K562 (cell line): Measurements from ENCODE around the gene TBX1. TPM values are rescaled to one million over a fixed set of nuclear protein-coding genes. Genes with fewer than 3 reads are reported as not detected.

Source experiments
- ARID2 ChIP-seq: fragments of 450-650 bp; IDR thresholded peaks from 2 replicates; pipeline ENCODE4 v1.6.1; 2017; ENCODE audit warnings: antibody characterized with exemption, mild to moderate bottlenecking
- CTCF ChIP-seq, 3 experiments: IDR thresholded peaks in 2 of 3; conservative IDR thresholded peaks in 1 of 3; 2 replicates each; pipeline ENCODE4 v1.5.1; 2011 to 2012; ENCODE audit warnings: low read length in 3 of 3, mild to moderate bottlenecking in 3 of 3, control low read depth in 2 of 3, improper control_type of control experiment in 1 of 3, inconsistent platforms in 1 of 3, low read depth in 1 of 3, mixed read lengths in 1 of 3, moderate library complexity in 1 of 3; ENCODE audit not compliant: insufficient read depth in 2 of 3
- DACH1 ChIP-seq: fragments of 450-650 bp; IDR thresholded peaks from 2 replicates; pipeline ENCODE4 v1.6.1; 2018; ENCODE audit not compliant: partially characterized antibody
- DIDO1 ChIP-seq: fragments of 450-650 bp; IDR thresholded peaks from 2 replicates; pipeline ENCODE4 v1.6.1; 2016; ENCODE audit warnings: low read depth, missing biosample characterization, missing genetic modification characterization
- E2F3 ChIP-seq: fragments of 250-450 bp; sonication (Bioruptor Pico); IDR thresholded peaks from 2 replicates; pipeline ENCODE4 v1.4.0; 2020; ENCODE audit warnings: mild to moderate bottlenecking
- MLLT1 ChIP-seq, 2 experiments: fragments of 450-650 bp; IDR thresholded peaks; 2 replicates each; pipeline ENCODE4 v1.6.1; 2016
- MTA2 ChIP-seq: fragments of 450-650 bp; IDR thresholded peaks from 2 replicates; pipeline ENCODE4 v1.6.1; 2016; ENCODE audit warnings: low read depth
- MYC ChIP-seq, 2 experiments: fragments of 250-450 bp in 1 of 2; sonication (Bioruptor Pico) in 1 of 2; IDR thresholded peaks; 2 replicates each; pipeline versions ENCODE4 v1.5.1 to v1.6.1; 2012 to 2021; ENCODE audit warnings: low read depth in 2 of 2, borderline replicate concordance in 1 of 2, improper control_type of control experiment in 1 of 2, low read length in 1 of 2, mild to moderate bottlenecking in 1 of 2, moderate library complexity in 1 of 2
- RBBP5 ChIP-seq: fragments of 200-600 bp; sonication (generic); IDR thresholded peaks from 2 replicates; pipeline ENCODE4 v1.6.1; 2012; ENCODE audit warnings: borderline replicate concordance, mild to moderate bottlenecking, low read length, control low read depth, inconsistent platforms; ENCODE audit not compliant: insufficient read depth, poor library complexity, severe bottlenecking
- SRSF3 ChIP-seq: fragments of 200-400 bp; formaldehyde crosslinking; IDR thresholded peaks from 2 replicates; pipeline ENCODE4 v1.6.1; 2016; ENCODE audit warnings: mild to moderate bottlenecking, low read length, moderate library complexity; ENCODE audit not compliant: insufficient read depth
- STAT5A ChIP-seq: IDR thresholded peaks from 2 replicates; pipeline ENCODE4 v1.6.1; 2012; ENCODE audit warnings: low read length, inconsistent platforms, borderline replicate concordance
- STAT6 ChIP-seq: sonication (generic); formaldehyde crosslinking; IDR thresholded peaks from 2 replicates; pipeline ENCODE4 v1.8.1; 2023; ENCODE audit warnings: mild to moderate bottlenecking, missing genetic modification reagents
- TEAD1 ChIP-seq, 2 experiments: fragments of 450-650 bp in 1 of 2; sonication (generic) in 1 of 2; formaldehyde crosslinking; IDR thresholded peaks; 2 replicates each; pipeline versions ENCODE4 v1.4.0 to v1.8.0; 2020 to 2022; ENCODE audit warnings: mild to moderate bottlenecking in 2 of 2, missing genetic modification reagents in 1 of 2
- ZNF124 ChIP-seq: sonication (generic); formaldehyde crosslinking; IDR thresholded peaks from 2 replicates; pipeline ENCODE4 v1.8.1; 2022; ENCODE audit warnings: missing genetic modification reagents
- ZNF165 ChIP-seq: fragments of 250-450 bp; sonication (Bioruptor Pico); IDR thresholded peaks from 2 replicates; pipeline ENCODE4 v1.4.0; 2020; ENCODE audit warnings: borderline replicate concordance
- ZNF184 ChIP-seq: sonication (generic); formaldehyde crosslinking; IDR thresholded peaks from 2 replicates; pipeline ENCODE4 v1.5.0; 2020; ENCODE audit warnings: missing genetic modification reagents
- ZNF311 ChIP-seq: fragments of 250-450 bp; sonication (Bioruptor Pico); IDR thresholded peaks from 2 replicates; pipeline ENCODE4 v1.4.0; 2020; ENCODE audit warnings: mild to moderate bottlenecking, moderate library complexity
- ZSCAN32 ChIP-seq: fragments of 450-650 bp; formaldehyde crosslinking; IDR thresholded peaks from 2 replicates; pipeline ENCODE4 v1.4.0; 2020; ENCODE audit warnings: mild to moderate bottlenecking, moderate library complexity
- polyA plus RNA-seq, 8 experiments: library from polyadenylated mRNA; depleted of rRNA in 4 of 8; stranded (reverse) in 5 of 8; unstranded in 3 of 8; fragments of >200 nt; fragmentation: Nextera tagmentation in 2 of 8; fragmentation: Illumina TruSeq in 1 of 8; extraction: Ambion mirVana in 2 of 8; extraction: Trizol in 1 of 8; gene quantifications; 2 replicates each; pipeline versions ENCODE4 v1.2.1 to v1.2.3, GENCODE V29; 2011 to 2014; ENCODE audit warnings: inconsistent platforms in 1 of 8, missing spikeins in 1 of 8
- total RNA-seq, 7 experiments: library from RNA; depleted of rRNA in 6 of 7; stranded (reverse); fragments of >200 nt in 6 of 7; fragmentation: Illumina TruSeq in 2 of 7; extraction: Trizol in 2 of 7; gene quantifications; 2 replicates each; pipeline versions ENCODE4 v1.2.1 to v1.2.3, GENCODE V29; 2011 to 2021; ENCODE audit warnings: low replicate concordance in 1 of 7

TBX1 gene
- total and polyA plus RNA-seq, 9 of the 15 experiments (the other 6 are each of a cell fraction or from before 2014, with no cell fraction given), result 0.07 to 35.0 (median 3.9) TPM

GRCh38 chr22:19755722-19756287 lies 4.8 kb upstream of the TBX1 start (continued):
- TF ChIP-seq RBBP5 (no peak), MYC (IDR thresholded peaks at IDR 0.05; ENCODE audit: low read depth, low read length) (no peak), MYC (CRISPR knock-in tag; IDR thresholded peaks at IDR 0.05; ENCODE audit: borderline replicate concordance, low read depth) (no peak), ZNF311 (CRISPR knock-in tag) (no peak), DACH1 (no peak), ARID2 (no peak), ZSCAN32 (CRISPR knock-in tag) (no peak), CTCF (IDR thresholded peaks at IDR 0.05 in 2 of 3, conservative IDR thresholded peaks at IDR 0.05 in 1 of 3; ENCODE audit: insufficient read depth in 2 of 3, low read depth in 1 of 3, low read length in 3 of 3) (peak in 1 of 3 experiments; percentile 47; a peak in 2 of 6 replicates), TEAD1 (CRISPR knock-in tag; IDR thresholded peaks at IDR 0.05) (no peak), ZNF184 (CRISPR knock-in tag) (no peak), ZNF124 (no peak), STAT6 (CRISPR knock-in tag) (peak; percentile 96), STAT5A (no peak), DIDO1 (tag) (no peak), MTA2 (no peak), SRSF3 (0 out of 2 replicates have a peak, but pooled peaks have one; percentile 27), E2F3 (no peak), ZNF165 (CRISPR knock-in tag) (no peak), MLLT1 (IDR thresholded peaks at IDR 0.05) (no peak)
- TF ChIP-seq, all 486 proteins: peak for 14
